Measurements from ENCODE around the gene USP7.

USP7 gene

GRCh38 chr16:8907096-8907495, 56.6 kb downstream of the USP7 start:
- no peak overlapping the region for H3K9ac ChIP-seq (ENCODE audit: low read length)
- H3K4me1 ChIP-seq (ENCODE audit: control insufficient read depth, insufficient read depth, low read length), result peaks cover 20% of the 10 kb centered on the region
- H3K4me3 ChIP-seq (ENCODE audit: low read length), result no peak overlapping the region
- H3K27me3 ChIP-seq (replicated peaks; ENCODE audit: control insufficient read depth, insufficient read depth, low read length), result no peaks in the 10 kb centered on the region
- no peak for DNase-seq (ENCODE audit: low read depth)
- no peaks in the 10 kb centered on the region for H3K9me3 ChIP-seq (ENCODE audit: control insufficient read depth, low read length)
- peaks cover 91% of the 10 kb centered on the region for H3K36me3 ChIP-seq (ENCODE audit: control insufficient read depth, insufficient read depth, low read length, severe bottlenecking)

DNA sequence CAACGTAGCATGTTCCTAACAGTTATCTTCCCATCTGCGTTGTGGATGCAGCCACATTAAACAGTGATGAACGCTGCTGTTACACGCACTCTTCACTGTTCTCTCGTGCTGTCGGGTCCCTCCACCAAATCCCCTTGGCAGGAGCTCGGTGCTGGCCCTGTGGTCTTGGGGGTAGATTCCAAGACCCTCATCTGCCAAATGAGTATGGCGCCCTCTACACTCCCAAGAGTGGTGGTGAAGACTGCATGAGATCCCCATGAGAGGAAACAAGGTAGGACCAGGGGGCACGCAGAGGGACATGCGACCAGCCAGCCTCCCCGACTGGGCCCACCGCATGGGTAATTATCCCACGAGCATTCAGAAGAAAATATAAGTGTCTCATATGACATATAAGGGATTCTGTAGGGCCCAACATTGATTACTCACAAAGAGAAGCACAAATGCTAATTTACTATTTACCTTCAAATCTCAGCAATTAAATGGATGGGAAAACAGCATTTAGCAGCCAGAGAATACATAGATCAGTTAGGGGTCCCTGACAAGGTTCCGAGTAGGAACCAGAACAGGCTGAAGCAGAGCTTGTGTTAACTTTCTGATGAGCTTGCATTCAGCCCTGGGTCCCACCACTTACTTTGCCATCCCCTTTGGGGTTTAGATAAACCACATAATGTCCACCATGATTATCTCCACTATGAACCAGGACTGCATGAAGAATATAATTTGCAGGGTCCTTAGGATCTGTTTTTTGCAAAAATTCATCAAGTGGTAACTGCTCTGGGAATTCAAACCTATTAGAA, 57.7 kb downstream of the USP7 start:
- H3K36me3 ChIP-seq (ENCODE audit: control insufficient read depth, insufficient read depth, low read length, severe bottlenecking), result peaks cover 91% of the 10 kb centered on the region
- H3K4me1 ChIP-seq (ENCODE audit: control insufficient read depth, insufficient read depth, low read length), result peaks cover 20% of the 10 kb centered on the region
- no peaks in the 10 kb centered on the region for H3K27me3 ChIP-seq (replicated peaks; ENCODE audit: control insufficient read depth, insufficient read depth, low read length)
- DNase-seq (ENCODE audit: low read depth), result no peak
- no peak overlapping the region for H3K4me3 ChIP-seq (ENCODE audit: low read length)
- H3K9me3 ChIP-seq (ENCODE audit: control insufficient read depth, low read length), result no peaks in the 10 kb centered on the region
- peak overlapping the region; percentile 3 for H3K9ac ChIP-seq (ENCODE audit: low read length)

- Histone ChIP-seq H3K9ac (ENCODE audit: low read length) (no peak overlapping the region), H3K9me3 (ENCODE audit: control insufficient read depth, low read length) (no peaks in the 10 kb centered on the region), H3K27me3 (replicated peaks; ENCODE audit: control insufficient read depth, insufficient read depth, low read length) (no peaks in the 10 kb centered on the region), H3K4me3 (ENCODE audit: low read length) (no peak overlapping the region), H3K36me3 (ENCODE audit: control insufficient read depth, insufficient read depth, low read length, severe bottlenecking) (peaks cover 91% of the 10 kb centered on the region), H3K4me1 (ENCODE audit: control insufficient read depth, insufficient read depth, low read length) (peaks cover 20% of the 10 kb centered on the region)
- DNase-seq (ENCODE audit: low read depth), result peak; percentile 54
Observed at GRCh38 chr16:8905168-8905762, 58.4 kb downstream of the USP7 start.

DNA sequence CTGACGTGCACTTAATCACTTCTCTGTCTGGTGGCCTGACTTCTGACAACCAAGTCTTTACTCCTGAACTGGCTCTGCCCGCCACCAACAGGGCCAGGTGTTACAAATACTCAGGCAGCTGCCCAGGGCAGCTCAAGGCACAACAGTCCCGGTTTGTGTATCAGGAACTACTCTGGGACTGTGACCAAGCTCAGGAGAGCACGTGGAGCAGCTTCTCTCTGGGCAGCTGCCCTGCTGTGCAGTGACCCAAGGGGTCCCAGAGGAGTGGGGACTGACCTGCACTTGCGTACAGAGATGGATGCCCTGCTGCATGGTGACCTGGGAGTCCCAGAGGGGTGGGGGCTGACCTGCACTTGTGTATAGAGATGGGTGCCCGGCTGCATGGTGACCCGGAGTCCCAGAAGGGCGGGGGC, 59.7 kb downstream of the USP7 start:
- Histone ChIP-seq H3K36me3 (ENCODE audit: control insufficient read depth, insufficient read depth, low read length, severe bottlenecking) (peaks cover 94% of the 10 kb centered on the region), H3K4me3 (ENCODE audit: low read length) (no peak overlapping the region), H3K4me1 (ENCODE audit: control insufficient read depth, insufficient read depth, low read length) (peaks cover 19% of the 10 kb centered on the region), H3K9me3 (ENCODE audit: control insufficient read depth, low read length) (no peaks in the 10 kb centered on the region), H3K9ac (ENCODE audit: low read length) (no peak overlapping the region), H3K27me3 (replicated peaks; ENCODE audit: control insufficient read depth, insufficient read depth, low read length) (no peaks in the 10 kb centered on the region)
- DNase-seq (ENCODE audit: low read depth), result no peak

DNA sequence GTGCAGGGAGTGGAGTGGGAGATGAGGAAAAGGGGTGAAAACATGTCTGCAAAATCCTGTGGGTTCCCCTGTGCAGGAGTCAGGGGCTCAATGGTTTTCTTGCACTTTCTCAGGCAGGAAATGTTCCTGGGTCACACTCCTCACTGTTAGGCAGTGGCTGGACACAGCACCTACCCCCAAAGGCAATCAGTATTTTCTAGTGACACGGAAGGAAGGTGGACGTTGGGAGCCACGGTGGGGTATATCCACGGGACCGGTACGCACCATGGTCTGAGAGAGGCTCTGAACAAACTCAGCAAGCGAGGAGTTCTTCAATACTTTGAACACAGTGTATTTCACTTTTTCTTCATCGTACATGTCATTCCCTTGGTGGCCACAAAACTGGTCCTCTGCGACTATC, 60.7 kb downstream of the USP7 start:
- Histone ChIP-seq H3K4me3 (ENCODE audit: low read length) (no peak overlapping the region), H3K9ac (ENCODE audit: low read length) (no peak overlapping the region), H3K4me1 (ENCODE audit: control insufficient read depth, insufficient read depth, low read length) (peaks cover 12% of the 10 kb centered on the region), H3K27me3 (replicated peaks; ENCODE audit: control insufficient read depth, insufficient read depth, low read length) (no peaks in the 10 kb centered on the region), H3K36me3 (ENCODE audit: control insufficient read depth, insufficient read depth, low read length, severe bottlenecking) (peaks cover 94% of the 10 kb centered on the region), H3K9me3 (ENCODE audit: control insufficient read depth, low read length) (no peaks in the 10 kb centered on the region)
- no peak for DNase-seq (ENCODE audit: low read depth)

- Histone ChIP-seq H3K36me3 (ENCODE audit: control insufficient read depth, insufficient read depth, low read length, severe bottlenecking) (peaks cover 94% of the 10 kb centered on the region), H3K4me1 (ENCODE audit: control insufficient read depth, insufficient read depth, low read length) (peaks cover 3% of the 10 kb centered on the region), H3K9me3 (ENCODE audit: control insufficient read depth, low read length) (no peaks in the 10 kb centered on the region), H3K4me3 (ENCODE audit: low read length) (no peak overlapping the region), H3K9ac (ENCODE audit: low read length) (no peak overlapping the region), H3K27me3 (replicated peaks; ENCODE audit: control insufficient read depth, insufficient read depth, low read length) (no peaks in the 10 kb centered on the region)
- DNase-seq (ENCODE audit: low read depth), result no peak
Observed at GRCh38 chr16:8901320-8901861, 62.3 kb downstream of the USP7 start.

DNA sequence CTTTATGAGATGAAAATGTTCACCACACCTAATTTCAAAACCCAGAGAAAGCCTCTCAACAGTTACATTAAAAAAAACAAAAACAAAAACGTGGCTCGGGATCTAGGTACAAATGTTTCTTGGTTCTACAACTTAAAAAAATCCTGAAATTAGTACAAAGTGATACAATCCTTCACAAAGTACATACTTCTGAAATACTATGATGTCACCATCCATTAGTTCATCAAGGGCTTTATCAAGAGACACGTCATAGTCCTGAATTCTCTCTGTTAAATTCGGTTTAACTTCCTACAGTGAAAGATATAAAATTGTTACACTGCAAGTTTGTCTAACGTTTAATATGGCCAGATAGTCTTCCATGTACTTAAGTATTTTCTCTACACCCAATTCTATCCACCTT, 63.4 kb downstream of the USP7 start:
- no peak for DNase-seq (ENCODE audit: low read depth)
- H3K36me3 ChIP-seq (ENCODE audit: control insufficient read depth, insufficient read depth, low read length, severe bottlenecking), result peaks cover 94% of the 10 kb centered on the region
- H3K27me3 ChIP-seq (replicated peaks; ENCODE audit: control insufficient read depth, insufficient read depth, low read length), result no peaks in the 10 kb centered on the region
- H3K9ac ChIP-seq (ENCODE audit: low read length), result no peak overlapping the region
- H3K4me3 ChIP-seq (ENCODE audit: low read length), result no peak overlapping the region
- H3K4me1 ChIP-seq (ENCODE audit: control insufficient read depth, insufficient read depth, low read length), result no peaks in the 10 kb centered on the region
- H3K9me3 ChIP-seq (ENCODE audit: control insufficient read depth, low read length), result no peaks in the 10 kb centered on the region

DNA sequence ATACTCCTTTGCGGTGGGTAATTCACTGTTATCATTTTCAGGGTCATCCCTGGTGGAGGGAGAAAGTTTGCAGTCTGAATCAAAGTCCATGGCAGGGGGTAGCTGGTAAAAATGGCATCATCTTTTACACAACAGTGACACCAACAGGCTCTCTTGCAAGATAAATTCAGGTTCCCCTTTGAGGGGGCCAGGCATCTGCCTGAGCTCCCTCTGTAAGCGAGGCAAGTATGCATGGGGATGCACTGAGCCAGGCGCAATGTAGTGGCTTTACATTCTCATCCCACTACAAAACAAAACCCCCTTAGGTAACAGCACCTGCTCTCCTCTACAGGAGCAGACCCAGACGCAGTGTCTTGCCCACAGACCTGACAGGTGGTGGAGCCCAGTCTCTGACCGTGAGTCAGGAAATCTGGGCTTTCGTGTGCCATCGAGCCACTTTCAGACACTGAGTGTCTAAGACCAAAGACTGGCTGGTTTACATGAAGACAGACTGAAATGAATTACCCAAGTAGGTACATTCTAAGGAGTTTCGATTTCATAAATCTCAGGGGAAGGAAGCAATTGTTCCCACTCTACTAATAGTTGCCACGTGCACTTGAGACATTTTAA, 63.9 kb downstream of the USP7 start:
- DNase-seq (ENCODE audit: low read depth), result no peak

DNA sequence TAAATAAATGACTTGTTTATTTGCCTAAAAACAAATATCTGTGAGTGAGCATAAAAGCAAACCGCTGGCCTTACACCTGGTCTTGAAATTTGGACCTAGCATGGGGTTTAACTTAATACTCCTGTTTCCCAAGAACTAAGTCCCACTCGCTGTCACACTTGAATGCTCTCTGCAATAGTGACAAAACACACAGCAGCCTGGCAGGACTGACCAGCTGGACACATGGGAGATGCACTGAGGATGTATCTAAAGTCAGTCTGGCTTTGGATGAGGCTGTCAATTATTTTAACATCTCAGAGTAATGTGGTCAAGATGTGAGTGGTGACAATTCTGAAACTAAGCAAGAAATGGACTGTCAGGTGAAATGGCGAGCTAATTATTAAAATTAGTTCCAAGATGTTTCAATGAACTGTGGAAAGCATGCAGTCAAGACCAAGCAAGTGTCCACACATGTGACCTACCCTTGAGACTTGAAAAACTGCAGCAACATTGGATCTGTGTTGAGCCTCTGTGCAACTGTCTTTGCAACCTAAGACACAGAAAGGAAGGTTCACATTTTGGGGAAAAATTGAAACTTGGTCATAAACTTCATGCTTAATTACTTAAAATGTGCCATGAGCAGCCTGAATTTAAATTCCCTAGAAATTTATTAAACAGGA, 64.9 kb downstream of the USP7 start:
- Histone ChIP-seq H3K36me3 (ENCODE audit: control insufficient read depth, insufficient read depth, low read length, severe bottlenecking) (peaks cover 97% of the 10 kb centered on the region), H3K4me3 (ENCODE audit: low read length) (no peak overlapping the region), H3K9ac (ENCODE audit: low read length) (no peak overlapping the region), H3K27me3 (replicated peaks; ENCODE audit: control insufficient read depth, insufficient read depth, low read length) (no peaks in the 10 kb centered on the region), H3K4me1 (ENCODE audit: control insufficient read depth, insufficient read depth, low read length) (no peaks in the 10 kb centered on the region), H3K9me3 (ENCODE audit: control insufficient read depth, low read length) (no peaks in the 10 kb centered on the region)
- DNase-seq (ENCODE audit: low read depth), result no peak

More for the DNA sequence above, 63.9 kb downstream of the USP7 start:
- H3K4me3 ChIP-seq (ENCODE audit: low read length), result no peak overlapping the region
- H3K4me1 ChIP-seq (ENCODE audit: control insufficient read depth, insufficient read depth, low read length), result no peaks in the 10 kb centered on the region
- H3K9ac ChIP-seq (ENCODE audit: low read length), result no peak overlapping the region
- H3K27me3 ChIP-seq (replicated peaks; ENCODE audit: control insufficient read depth, insufficient read depth, low read length), result no peaks in the 10 kb centered on the region
- H3K9me3 ChIP-seq (ENCODE audit: control insufficient read depth, low read length), result no peaks in the 10 kb centered on the region
- H3K36me3 ChIP-seq (ENCODE audit: control insufficient read depth, insufficient read depth, low read length, severe bottlenecking), result peaks cover 94% of the 10 kb centered on the region

DNA sequence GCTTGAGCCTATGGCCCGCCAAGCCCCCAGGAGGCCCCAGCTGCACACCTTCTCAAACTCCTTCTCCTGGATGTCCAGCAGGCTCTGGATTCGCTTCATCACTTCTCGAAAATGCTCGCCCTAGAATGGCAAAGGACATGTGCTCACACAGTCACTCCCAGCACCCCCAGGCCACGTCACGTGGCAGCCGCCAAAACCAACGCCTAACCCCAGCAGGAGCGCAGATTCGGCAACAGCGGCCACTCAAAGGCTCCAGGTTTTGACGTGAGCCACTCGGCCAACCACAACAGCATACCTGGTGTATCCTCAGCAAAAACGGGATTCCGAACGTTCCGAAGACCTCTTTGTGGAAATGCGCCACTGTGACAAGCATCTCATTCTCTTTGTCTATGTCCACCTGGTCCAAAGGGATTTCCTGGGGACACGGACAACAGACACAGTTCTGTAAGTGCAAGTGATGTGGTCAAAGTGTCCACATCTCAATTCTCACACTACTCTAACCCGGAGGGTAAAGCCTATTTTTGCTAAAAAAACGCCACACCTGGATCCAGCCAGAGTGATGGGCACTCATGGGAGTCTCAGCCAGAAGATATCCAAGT, 68.9 kb downstream of the USP7 start:
- DNase-seq (ENCODE audit: low read depth), result no peak
- peaks cover 92% of the 10 kb centered on the region for H3K36me3 ChIP-seq (ENCODE audit: control insufficient read depth, insufficient read depth, low read length, severe bottlenecking)

More for the DNA sequence above, 68.9 kb downstream of the USP7 start:
- Histone ChIP-seq H3K4me3 (ENCODE audit: low read length) (no peak overlapping the region), H3K27me3 (replicated peaks; ENCODE audit: control insufficient read depth, insufficient read depth, low read length) (no peaks in the 10 kb centered on the region), H3K9me3 (ENCODE audit: control insufficient read depth, low read length) (no peaks in the 10 kb centered on the region), H3K9ac (ENCODE audit: low read length) (no peak overlapping the region), H3K4me1 (ENCODE audit: control insufficient read depth, insufficient read depth, low read length) (no peaks in the 10 kb centered on the region)
